CD4-positive, alpha-beta T cell treated with Interleukin-1 beta for 1 hour (primary cell): ENCODE measurements around the gene CLCA1.

Source experiments
- DNase-seq, 2 donors: peaks; one replicate each; pipeline ENCODE4 v3.0.0-alpha.2; 2020 to 2022

Gene CLCA1

GRCh38 chr1:86504137-86504479 lies 35.4 kb downstream of the CLCA1 start:
- no peak for DNase-seq

GRCh38 chr1:86504895-86505563 lies 36.3 kb downstream of the CLCA1 start:
- no peak for DNase-seq

- no peak for DNase-seq
These were observed 36.8 kb downstream of the CLCA1 start for GRCh38 chr1:86505564-86505902.

- peak in 1 of 2 donors; percentile 27 for DNase-seq
These were observed 39.3 kb downstream of the CLCA1 start for GRCh38 chr1:86507935-86508582.

- no peak for DNase-seq
These were observed 39.8 kb downstream of the CLCA1 start for GRCh38 chr1:86508583-86508969.

- no peak for DNase-seq
These were observed 46.9 kb downstream of the CLCA1 start for GRCh38 chr1:86515597-86515996.

- DNase-seq, result no peak
These were observed 47.6 kb downstream of the CLCA1 start for GRCh38 chr1:86516335-86516734.

- DNase-seq, result no peak
These were observed 48.6 kb downstream of the CLCA1 start for GRCh38 chr1:86517336-86517735.

- no peak for DNase-seq
These were observed 52.2 kb downstream of the CLCA1 start for GRCh38 chr1:86520789-86521521.

GRCh38 chr1:86521522-86521891 lies 52.8 kb downstream of the CLCA1 start:
- DNase-seq, result no peak

- DNase-seq, result no peak
These were observed 53.5 kb downstream of the CLCA1 start for GRCh38 chr1:86522240-86522639.

GRCh38 chr1:86523670-86524354 lies 55.1 kb downstream of the CLCA1 start:
- DNase-seq, result no peak

- DNase-seq, result no peak
These were observed 58.6 kb downstream of the CLCA1 start for GRCh38 chr1:86527306-86527705.

GRCh38 chr1:86530211-86530845 lies 61.6 kb downstream of the CLCA1 start:
- DNase-seq, result no peak

- no peak for DNase-seq
These were observed 69.4 kb downstream of the CLCA1 start for GRCh38 chr1:86537928-86538695.

GRCh38 chr1:86538775-86539174 lies 70.0 kb downstream of the CLCA1 start:
- no peak for DNase-seq

GRCh38 chr1:86541859-86542258 lies 73.1 kb downstream of the CLCA1 start:
- DNase-seq, result no peak

- DNase-seq, result no peak
These were observed 73.9 kb downstream of the CLCA1 start for GRCh38 chr1:86542631-86543030.

- no peak for DNase-seq
These were observed 78.1 kb downstream of the CLCA1 start, which contains the start of gene CLCA4 for GRCh38 chr1:86546787-86547221. CLCA4 (plus strand) TSS chr1:86547078; CDS start chr1:86547120, 42 bp downstream.

GRCh38 chr1:86548839-86549238 lies 80.1 kb downstream of the CLCA1 start:
- no peak for DNase-seq
